Parathyroid adenoma (tissue), 2 donors: ENCODE results near the gene CLEC4E.
A peak's percentile ranks its signal among the peaks of the same experiment; 100 is the strongest.
"Not testable (repeated sequence)": the region's sequence is repeated elsewhere in the genome, so short reads cannot be mapped to it uniquely, and the experiment has no call there.

Source experiments
- H2AFZ ChIP-seq: fragments of 300-600 bp; sonication (generic); one replicate; pipeline ENCODE4 v1.7.0; 2017; ENCODE audit warnings: antibody characterized with exemption, mild to moderate bottlenecking
- H3K27ac ChIP-seq: fragments of 300-600 bp; sonication (generic); one replicate; pipeline ENCODE4 v1.7.0; 2017
- H3K27me3 ChIP-seq: fragments of 300-600 bp; sonication (generic); one replicate; pipeline ENCODE4 v1.7.0; 2017; ENCODE audit warnings: low read length; ENCODE audit not compliant: control insufficient read depth, insufficient read depth
- H3K36me3 ChIP-seq: fragments of 300-600 bp; sonication (generic); one replicate; pipeline ENCODE4 v1.7.0; 2017; ENCODE audit warnings: low read length; ENCODE audit not compliant: control insufficient read depth, insufficient read depth
- H3K4me1 ChIP-seq: fragments of 300-600 bp; sonication (generic); one replicate; pipeline ENCODE4 v1.7.0; 2017; ENCODE audit warnings: control low read depth
- H3K4me2 ChIP-seq: fragments of 300-600 bp; sonication (generic); one replicate; pipeline ENCODE4 v1.7.0; 2017; ENCODE audit warnings: low read length
- H3K4me3 ChIP-seq: fragments of 300-600 bp; sonication (generic); one replicate; pipeline ENCODE4 v1.7.0; 2017; ENCODE audit warnings: low read depth, low read length
- H3K79me2 ChIP-seq: fragments of 300-600 bp; sonication (generic); one replicate; pipeline ENCODE4 v1.7.0; 2017; ENCODE audit warnings: control low read depth
- H3K9ac ChIP-seq: fragments of 300-600 bp; sonication (generic); one replicate; pipeline ENCODE4 v1.7.0; 2017; ENCODE audit warnings: mild to moderate bottlenecking
- H3K9me3 ChIP-seq: fragments of 300-600 bp; sonication (generic); one replicate; pipeline ENCODE4 v1.7.0; 2017; ENCODE audit warnings: low read length; ENCODE audit not compliant: control insufficient read depth
- CTCF ChIP-seq: fragments of 300-600 bp; sonication (generic); IDR thresholded peaks from one replicate; pipeline ENCODE4 v1.7.0; 2017; ENCODE audit warnings: antibody characterized with exemption, mild to moderate bottlenecking
- donor health status: primary hyperparathyroidism.

CLEC4E gene

GRCh38 chr12:8546591-8546990 lies 5.9 kb upstream of the CLEC4E start:
- Histone ChIP-seq H3K9me3 (no peaks in the 10 kb centered on the region), H3K4me2 (no peak overlapping the region), H3K4me1 (no peaks in the 10 kb centered on the region), H3K79me2 (no peaks in the 10 kb centered on the region), H3K4me3 (no peak overlapping the region), H3K36me3 (no peaks in the 10 kb centered on the region), H3K27ac (no peak overlapping the region), H3K27me3 (no peaks in the 10 kb centered on the region), H2AFZ (no peak overlapping the region), H3K9ac (no peak overlapping the region)
- no peak for TF ChIP-seq CTCF

- Histone ChIP-seq H3K9ac (no peak overlapping the region), H3K79me2 (no peaks in the 10 kb centered on the region), H3K9me3 (no peaks in the 10 kb centered on the region), H3K4me3 (no peak overlapping the region), H3K27me3 (no peaks in the 10 kb centered on the region), H3K27ac (no peak overlapping the region), H3K4me1 (no peaks in the 10 kb centered on the region), H3K4me2 (no peak overlapping the region), H2AFZ (no peak overlapping the region), H3K36me3 (no peaks in the 10 kb centered on the region)
- peak; percentile 94 for TF ChIP-seq CTCF
Observed at GRCh38 chr12:8544295-8544694, 3.6 kb upstream of the CLEC4E start.

- H3K9me3 ChIP-seq: no peaks in the 10 kb centered on the region
- no peak overlapping the region for H3K4me3 ChIP-seq
- H3K36me3 ChIP-seq: no peaks in the 10 kb centered on the region
- no peak overlapping the region for H3K9ac ChIP-seq
- no peaks in the 10 kb centered on the region for H3K27me3 ChIP-seq
- H3K4me1 ChIP-seq: no peaks in the 10 kb centered on the region
- no peak overlapping the region for H3K27ac ChIP-seq
- TF ChIP-seq CTCF: no peak
- H3K4me2 ChIP-seq: no peak overlapping the region
- H3K79me2 ChIP-seq: no peaks in the 10 kb centered on the region
- H2AFZ ChIP-seq: no peak overlapping the region
Observed at GRCh38 chr12:8541562-8541961, 857 bp upstream of the CLEC4E start.

- H2AFZ ChIP-seq, H3K4me2 ChIP-seq, H3K4me3 ChIP-seq, H3K27ac ChIP-seq, H3K9ac ChIP-seq, H3K79me2 ChIP-seq, H3K4me1 ChIP-seq, H3K36me3 ChIP-seq, H3K9me3 ChIP-seq, H3K27me3 ChIP-seq: not testable (repeated sequence)
Observed at GRCh38 chr12:8537820-8538219, 2.9 kb downstream of the CLEC4E start.

- Histone ChIP-seq H3K27me3 (no peaks in the 10 kb centered on the region), H3K9ac (no peak overlapping the region), H3K79me2 (no peaks in the 10 kb centered on the region), H3K4me1 (no peaks in the 10 kb centered on the region), H3K9me3 (no peaks in the 10 kb centered on the region), H2AFZ (no peak overlapping the region), H3K4me3 (no peak overlapping the region), H3K27ac (no peak overlapping the region), H3K4me2 (no peak overlapping the region), H3K36me3 (no peaks in the 10 kb centered on the region)
- TF ChIP-seq CTCF: no peak
Observed at GRCh38 chr12:8532045-8532444, 8.7 kb downstream of the CLEC4E start.
